ENCODE data around the gene PRAMEF20. TPM values are rescaled to one million over a fixed set of nuclear protein-coding genes. Genes with fewer than 3 reads are reported as not detected.
"Not testable (repeated sequence)": the region's sequence is repeated elsewhere in the genome, so short reads cannot be mapped to it uniquely, and the experiment has no call there.

Gene PRAMEF20
- total RNA-seq, result not detected

DNA sequence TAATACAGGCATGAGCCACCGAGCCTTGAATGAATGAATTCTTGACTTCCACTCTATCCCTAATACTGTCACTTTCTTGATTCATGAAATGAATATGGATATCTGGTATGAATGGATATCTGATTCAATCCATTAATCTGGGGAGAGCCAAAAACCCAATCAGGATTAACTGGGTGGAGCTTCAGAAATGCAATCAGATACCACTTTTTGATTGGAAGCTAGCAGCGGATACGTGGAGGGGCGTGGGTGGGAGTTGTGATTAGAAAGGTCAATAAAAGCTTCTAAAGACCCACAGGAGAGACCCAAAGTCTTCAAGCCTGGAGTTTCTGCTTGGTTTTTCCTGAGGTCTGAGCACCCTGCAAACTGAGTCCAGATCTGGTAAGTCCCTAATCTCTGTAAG lies at the start of gene PRAMEF20:
Gene PRAMEF20, plus strand, starts transcription at position 301 of the 400 bp plus-strand sequence. CDS start 5,905 bp downstream, outside the sequence.
- H3K27ac Mint-ChIP-seq; H3K4me3 Mint-ChIP-seq; ATAC-seq (ENCODE audit: low read depth); H3K36me3 Mint-ChIP-seq; DNase-seq; H3K9me3 Mint-ChIP-seq; POLR2A ChIA-PET; H3K27me3 Mint-ChIP-seq; H3K4me1 Mint-ChIP-seq: not testable (repeated sequence)

- H3K27ac Mint-ChIP-seq; POLR2A ChIA-PET; H3K4me3 Mint-ChIP-seq; H3K9me3 Mint-ChIP-seq; H3K27me3 Mint-ChIP-seq; DNase-seq; ATAC-seq (ENCODE audit: low read depth); H3K36me3 Mint-ChIP-seq; H3K4me1 Mint-ChIP-seq: not testable (repeated sequence)
Observed at GRCh38 chr1:13362364-13362763, 47.9 kb upstream of the PRAMEF20 start.

- H3K27ac Mint-ChIP-seq; H3K4me3 Mint-ChIP-seq; H3K9me3 Mint-ChIP-seq; ATAC-seq (ENCODE audit: low read depth); H3K4me1 Mint-ChIP-seq; DNase-seq; POLR2A ChIA-PET; H3K36me3 Mint-ChIP-seq; H3K27me3 Mint-ChIP-seq: not testable (repeated sequence)
Observed at GRCh38 chr1:13364928-13365327, 45.3 kb upstream of the PRAMEF20 start.

GRCh38 chr1:13366536-13366935 lies 43.7 kb upstream of the PRAMEF20 start:
- H3K27me3 Mint-ChIP-seq; H3K36me3 Mint-ChIP-seq; ATAC-seq (ENCODE audit: low read depth); H3K4me3 Mint-ChIP-seq; H3K9me3 Mint-ChIP-seq; POLR2A ChIA-PET; H3K4me1 Mint-ChIP-seq; H3K27ac Mint-ChIP-seq; DNase-seq: not testable (repeated sequence)

DNA sequence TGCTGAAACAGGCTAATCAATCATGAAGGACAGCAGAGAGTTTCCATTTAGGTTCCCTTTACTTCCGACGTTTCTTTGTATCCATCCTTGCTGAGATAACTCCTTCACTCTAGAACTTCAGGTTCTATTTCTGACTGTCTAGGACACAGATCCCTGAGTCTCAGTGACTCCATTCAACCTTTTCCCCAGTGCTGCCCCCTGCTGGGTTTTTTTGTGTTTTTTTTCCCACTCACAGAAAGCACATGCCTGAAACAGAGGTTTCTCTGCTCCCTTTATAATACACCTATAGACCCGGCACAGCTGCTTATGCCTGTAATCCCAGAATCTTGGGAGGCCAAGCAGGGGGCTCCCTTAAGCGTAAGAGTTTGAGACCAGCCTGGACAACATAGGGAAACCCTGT lies 41.7 kb upstream of the PRAMEF20 start:
- POLR2A ChIA-PET, result not testable (repeated sequence)

GRCh38 chr1:13378983-13379382 lies 31.3 kb upstream of the PRAMEF20 start:
- POLR2A ChIA-PET; H3K27ac Mint-ChIP-seq; H3K27me3 Mint-ChIP-seq; ATAC-seq (ENCODE audit: low read depth); H3K4me3 Mint-ChIP-seq; H3K36me3 Mint-ChIP-seq; H3K4me1 Mint-ChIP-seq; DNase-seq; H3K9me3 Mint-ChIP-seq: not testable (repeated sequence)

More for the DNA sequence above, 41.7 kb upstream of the PRAMEF20 start:
- not testable (repeated sequence) for H3K27ac Mint-ChIP-seq; H3K36me3 Mint-ChIP-seq; H3K4me3 Mint-ChIP-seq; H3K9me3 Mint-ChIP-seq; H3K4me1 Mint-ChIP-seq; ATAC-seq (ENCODE audit: low read depth); H3K27me3 Mint-ChIP-seq; DNase-seq

DNA sequence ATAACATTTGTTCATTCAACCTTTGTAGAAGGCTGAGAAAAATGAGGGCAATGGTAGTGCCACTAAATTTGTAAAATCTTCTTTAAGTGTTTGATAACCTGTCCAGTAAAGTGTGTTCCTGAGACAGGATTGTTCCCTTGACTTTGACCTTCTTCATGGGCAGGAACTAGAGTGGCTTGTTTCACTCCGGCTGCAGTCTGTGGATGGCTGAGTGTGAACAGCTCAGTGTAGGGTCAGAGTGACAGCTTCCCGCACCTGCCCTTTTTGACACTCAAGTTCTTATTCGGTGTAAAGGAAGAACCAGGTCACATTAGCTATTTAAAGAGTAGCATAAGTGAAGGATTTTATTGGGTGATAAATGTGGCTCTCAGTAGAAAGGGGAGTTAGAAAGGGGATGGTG lies 29.9 kb upstream of the PRAMEF20 start:
- H3K27me3 Mint-ChIP-seq; H3K4me3 Mint-ChIP-seq; H3K27ac Mint-ChIP-seq; ATAC-seq (ENCODE audit: low read depth); DNase-seq; H3K9me3 Mint-ChIP-seq; H3K4me1 Mint-ChIP-seq; POLR2A ChIA-PET; H3K36me3 Mint-ChIP-seq: not testable (repeated sequence)

DNA sequence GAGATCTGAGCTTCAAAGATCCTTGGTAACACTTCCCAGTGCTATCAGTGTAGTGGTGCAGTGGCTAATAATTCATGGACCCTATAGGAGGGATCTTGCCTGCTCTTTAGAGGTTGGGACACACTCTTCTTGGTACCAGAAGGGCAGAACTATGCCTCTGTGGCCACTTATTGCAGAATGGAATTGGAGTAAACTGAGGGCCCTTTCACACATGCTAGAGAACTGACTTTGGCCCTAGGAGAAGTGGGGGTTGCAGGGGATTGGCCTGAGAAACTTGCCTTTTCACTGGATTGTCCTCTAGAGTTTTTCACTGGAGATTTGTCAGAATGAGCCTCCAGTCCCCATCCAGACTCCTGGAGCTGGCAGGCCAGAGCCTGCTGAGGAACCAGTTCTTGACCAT lies 20.9 kb upstream of the PRAMEF20 start, which contains the start of gene PRAMEF17:
Gene PRAMEF17, plus strand, starts transcription at position 301 of the 400 bp plus-strand sequence. Its CDS starts 26 bp downstream, at position 327.
- DNase-seq; H3K4me3 Mint-ChIP-seq; ATAC-seq (ENCODE audit: low read depth); H3K9me3 Mint-ChIP-seq; H3K36me3 Mint-ChIP-seq; POLR2A ChIA-PET; H3K4me1 Mint-ChIP-seq; H3K27me3 Mint-ChIP-seq; H3K27ac Mint-ChIP-seq: not testable (repeated sequence)

DNA sequence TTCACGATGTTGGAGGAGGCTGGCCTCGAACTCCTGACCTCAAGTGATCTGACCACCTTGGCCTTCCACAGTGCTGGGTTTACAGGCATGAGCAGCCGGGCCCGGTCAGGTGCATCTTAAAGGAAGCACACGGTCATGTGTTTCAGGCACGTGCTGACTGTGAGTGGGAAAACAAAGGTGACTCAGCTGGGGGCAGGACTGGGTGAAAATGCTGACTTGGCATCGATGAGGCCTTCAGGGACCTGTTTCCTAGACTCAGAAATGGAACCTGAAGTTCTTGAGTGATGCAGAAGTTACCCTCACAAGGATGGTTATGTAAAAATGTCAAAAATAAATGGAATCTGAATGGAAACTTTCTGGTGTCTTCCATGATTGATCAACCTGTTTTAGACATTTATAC lies 17.2 kb upstream of the PRAMEF20 start:
- H3K9me3 Mint-ChIP-seq; ATAC-seq (ENCODE audit: low read depth); H3K27ac Mint-ChIP-seq; H3K36me3 Mint-ChIP-seq; H3K4me3 Mint-ChIP-seq; H3K4me1 Mint-ChIP-seq; DNase-seq; H3K27me3 Mint-ChIP-seq; POLR2A ChIA-PET: not testable (repeated sequence)

GRCh38 chr1:13394761-13395160 lies 15.5 kb upstream of the PRAMEF20 start:
- H3K4me1 Mint-ChIP-seq; H3K27ac Mint-ChIP-seq; DNase-seq; H3K4me3 Mint-ChIP-seq; H3K9me3 Mint-ChIP-seq; ATAC-seq (ENCODE audit: low read depth); H3K27me3 Mint-ChIP-seq; POLR2A ChIA-PET; H3K36me3 Mint-ChIP-seq: not testable (repeated sequence)

- H3K27me3 Mint-ChIP-seq; POLR2A ChIA-PET; H3K9me3 Mint-ChIP-seq; ATAC-seq (ENCODE audit: low read depth); H3K27ac Mint-ChIP-seq; H3K4me3 Mint-ChIP-seq; H3K4me1 Mint-ChIP-seq; DNase-seq; H3K36me3 Mint-ChIP-seq: not testable (repeated sequence)
Observed at GRCh38 chr1:13395311-13395710, 14.9 kb upstream of the PRAMEF20 start.

- POLR2A ChIA-PET, result no interaction called here
- H3K9me3 Mint-ChIP-seq, result no peaks in the 10 kb centered on the region
- H3K27me3 Mint-ChIP-seq, result peaks cover 3% of the 10 kb centered on the region
- ATAC-seq (ENCODE audit: low read depth), result no peak
- DNase-seq, result no peak
- no peak overlapping the region for H3K4me3 Mint-ChIP-seq
- H3K4me1 Mint-ChIP-seq, result no peaks in the 10 kb centered on the region
- no peaks in the 10 kb centered on the region for H3K36me3 Mint-ChIP-seq
- H3K27ac Mint-ChIP-seq, result no peak overlapping the region
Observed at GRCh38 chr1:13407811-13408210, 2.4 kb upstream of the PRAMEF20 start.

DNA sequence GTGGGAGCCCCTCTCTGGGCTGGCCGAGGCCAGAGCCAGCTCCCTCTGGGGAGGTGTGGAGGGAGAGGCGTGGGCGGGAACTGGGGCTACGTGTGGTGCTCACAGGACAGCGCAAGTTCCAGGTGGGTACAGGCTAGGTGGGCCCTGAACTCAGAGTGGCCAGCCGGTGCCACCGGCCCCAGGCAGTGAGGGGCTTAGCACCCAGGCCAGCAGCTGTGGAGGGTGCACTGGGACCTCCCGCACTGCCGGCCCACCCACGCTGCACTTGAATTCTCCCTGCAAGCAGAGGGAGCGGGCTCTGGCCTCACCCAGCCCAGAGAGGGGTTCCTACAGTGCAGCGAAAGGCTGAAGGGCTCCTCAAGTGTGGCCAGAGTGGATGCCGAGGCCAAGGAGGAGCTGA lies 20.2 kb downstream of the PRAMEF20 start:
- Mint-ChIP-seq H3K27ac (no peak overlapping the region), H3K27me3 (peaks cover 2% of the 10 kb centered on the region), H3K36me3 (no peaks in the 10 kb centered on the region), H3K9me3 (no peaks in the 10 kb centered on the region), H3K4me1 (no peaks in the 10 kb centered on the region), H3K4me3 (no peak overlapping the region)
- no peak for ATAC-seq (ENCODE audit: low read depth)
- POLR2A ChIA-PET, result no interaction called here
- no peak for DNase-seq

DNA sequence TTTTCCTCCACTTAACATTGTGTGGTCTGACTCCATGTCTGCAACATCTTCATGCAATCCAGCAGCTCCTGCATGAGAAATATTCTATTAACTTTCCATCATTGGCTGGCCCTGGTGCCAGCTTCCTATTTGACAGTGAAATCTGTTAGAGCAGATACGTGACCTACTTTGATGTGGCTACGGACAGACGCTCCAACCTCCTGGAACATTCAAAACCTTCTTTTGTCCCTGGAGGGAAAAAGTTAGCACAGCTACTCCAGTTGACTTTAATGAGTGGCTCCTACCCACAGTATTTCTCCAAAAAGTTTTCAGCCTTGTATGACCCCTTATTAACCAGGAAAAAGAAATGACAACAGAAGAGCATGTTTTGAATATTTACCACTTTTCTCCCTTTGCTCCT lies 22.0 kb downstream of the PRAMEF20 start:
- Mint-ChIP-seq H3K4me1 (no peaks in the 10 kb centered on the region), H3K27ac (no peak overlapping the region), H3K27me3 (peaks cover 5% of the 10 kb centered on the region), H3K9me3 (no peaks in the 10 kb centered on the region), H3K4me3 (no peak overlapping the region), H3K36me3 (no peaks in the 10 kb centered on the region)
- DNase-seq, result no peak
- POLR2A ChIA-PET, result no interaction called here
- ATAC-seq (ENCODE audit: low read depth), result no peak

- H3K9me3 Mint-ChIP-seq; ATAC-seq (ENCODE audit: low read depth); H3K36me3 Mint-ChIP-seq; H3K27me3 Mint-ChIP-seq; POLR2A ChIA-PET; DNase-seq; H3K4me1 Mint-ChIP-seq; H3K4me3 Mint-ChIP-seq; H3K27ac Mint-ChIP-seq: not testable (repeated sequence)
Observed at GRCh38 chr1:13433694-13434358, 23.6 kb downstream of the PRAMEF20 start.

Data from activated naive CD8-positive, alpha-beta T cell treated with anti-CD3 and anti-CD28 coated beads, Interleukin-2, amount 10 ng/mL, durations not matched to agents 7 days and 5 days (primary cell).